Gastrocnemius medialis (tissue), 4 donors: ENCODE measurements around the gene EHD3. TPM values are rescaled to one million over a fixed set of nuclear protein-coding genes. Genes with fewer than 3 reads are reported as not detected.

Source experiments
- ATAC-seq, 2 donors: fragments of 150-250 bp; one replicate each; pipeline ENCODE4 v1.9.1; 2016
- DNase-seq, 2 donors: peaks; one replicate each; pipeline ENCODE4 v3.0.0-alpha.2; 2019
- H3K27ac ChIP-seq, 4 donors: fragments of 200-600 bp; sonication (generic); 1 replicate in 1 of 4; 2 replicates in 3 of 4; pipeline ENCODE4 v1.5.1; 2016 to 2018; ENCODE audit warnings: mild to moderate bottlenecking in 2 of 4, moderate library complexity in 1 of 4
- H3K27me3 ChIP-seq, 3 donors: fragments of 200-600 bp; sonication (generic) in 2 of 3; 1 replicate in 1 of 3; 2 replicates in 2 of 3; pipeline versions ENCODE4 v1.5.1 to v1.6.0; 2016 to 2019; ENCODE audit warnings: mild to moderate bottlenecking in 1 of 3, moderate library complexity in 1 of 3
- H3K36me3 ChIP-seq, 2 donors: fragments of 200-600 bp; sonication (generic) in 1 of 2; one replicate each; pipeline ENCODE4 v1.5.1; 2017 to 2018
- H3K4me1 ChIP-seq, 2 donors: fragments of 200-600 bp; sonication (generic) in 1 of 2; one replicate each; pipeline ENCODE4 v1.5.1; 2016 to 2017; ENCODE audit warnings: mild to moderate bottlenecking in 2 of 2
- H3K4me3 ChIP-seq, 4 donors: fragments of 200-600 bp; sonication (generic) in 3 of 4; 1 replicate in 1 of 4; 2 replicates in 3 of 4; pipeline ENCODE4 v1.5.1; 2016 to 2019; ENCODE audit warnings: mild to moderate bottlenecking in 2 of 4
- H3K9me3 ChIP-seq, 3 donors: fragments of 200-600 bp; sonication (generic) in 2 of 3; 1 replicate in 1 of 3; 2 replicates in 2 of 3; pipeline ENCODE4 v1.5.1; 2016 to 2019
- POLR2A ChIP-seq, 2 donors: fragments of 450-650 bp; IDR thresholded peaks; one replicate each; pipeline ENCODE4 v1.6.1; 2017; ENCODE audit warnings: antibody characterized with exemption in 2 of 2, mild to moderate bottlenecking in 2 of 2, moderate library complexity in 2 of 2
- in situ Hi-C, 4 donors: fragments of 200-750 bp; cut with MboI; loops; one replicate each; pipeline versions ENCODE4 v1.15.0 to v1.8.0; 2017; ENCODE audit warnings: low sequenced_read_pairs in 4 of 4
- intact Hi-C: fragments of 100-400 bp; cut with DNase I; formaldehyde crosslinking; loops from one replicate; pipeline ENCODE4 v1.15.1; 2023; ENCODE audit warnings: low total_unique reads
- total RNA-seq, 4 donors: library from RNA; depleted of rRNA; stranded (reverse); fragments of >200 nt; gene quantifications; one replicate each; pipeline versions ENCODE4 v1.1.0 to v1.2.3, GENCODE V29; 2016
- TF ChIP-seq, protein P1 (sequence below), 5 experiments: fragments of 450-650 bp in 3 of 5; fragments of 200-600 bp in 2 of 5; sonication (generic) in 2 of 5; IDR thresholded peaks in 4 of 5; conservative IDR thresholded peaks in 1 of 5; 1 replicate in 4 of 5; 2 replicates in 1 of 5; pipeline ENCODE4 v1.5.1; 2016 to 2019; ENCODE audit warnings: antibody characterized with exemption in 5 of 5, mild to moderate bottlenecking in 3 of 5, moderate library complexity in 3 of 5

EHD3 gene
- total RNA-seq, 4 donors from 2014 or later, result 1.5 to 3.1 (median 2.1) TPM

DNA sequence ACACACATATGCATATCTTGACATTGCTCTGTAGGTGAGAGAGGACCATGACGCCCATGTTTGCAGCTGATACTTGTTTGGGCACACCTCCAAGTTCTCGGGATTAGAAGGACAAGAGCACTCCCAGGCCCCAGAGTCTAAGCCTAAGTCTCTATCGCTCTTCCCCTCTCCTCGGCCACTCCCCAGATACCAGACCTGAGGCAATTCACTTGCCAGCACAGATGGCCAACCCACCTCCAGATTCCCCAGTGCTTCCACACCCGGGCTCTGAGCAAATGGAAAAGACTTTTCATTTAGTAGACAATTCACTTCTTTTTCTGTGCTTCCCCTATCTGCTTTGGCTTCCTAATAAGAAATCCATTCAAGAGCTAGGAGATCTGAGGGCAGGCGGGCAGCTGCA, 32.9 kb downstream of the EHD3 start:
- no peaks in the 10 kb centered on the region for H3K9me3 ChIP-seq
- no peaks in the 10 kb centered on the region for H3K36me3 ChIP-seq
- no peak overlapping the region for H3K27ac ChIP-seq
- ATAC-seq, result no peak
- H3K27me3 ChIP-seq, result no peaks in the 10 kb centered on the region
- TF ChIP-seq, protein P1, sequence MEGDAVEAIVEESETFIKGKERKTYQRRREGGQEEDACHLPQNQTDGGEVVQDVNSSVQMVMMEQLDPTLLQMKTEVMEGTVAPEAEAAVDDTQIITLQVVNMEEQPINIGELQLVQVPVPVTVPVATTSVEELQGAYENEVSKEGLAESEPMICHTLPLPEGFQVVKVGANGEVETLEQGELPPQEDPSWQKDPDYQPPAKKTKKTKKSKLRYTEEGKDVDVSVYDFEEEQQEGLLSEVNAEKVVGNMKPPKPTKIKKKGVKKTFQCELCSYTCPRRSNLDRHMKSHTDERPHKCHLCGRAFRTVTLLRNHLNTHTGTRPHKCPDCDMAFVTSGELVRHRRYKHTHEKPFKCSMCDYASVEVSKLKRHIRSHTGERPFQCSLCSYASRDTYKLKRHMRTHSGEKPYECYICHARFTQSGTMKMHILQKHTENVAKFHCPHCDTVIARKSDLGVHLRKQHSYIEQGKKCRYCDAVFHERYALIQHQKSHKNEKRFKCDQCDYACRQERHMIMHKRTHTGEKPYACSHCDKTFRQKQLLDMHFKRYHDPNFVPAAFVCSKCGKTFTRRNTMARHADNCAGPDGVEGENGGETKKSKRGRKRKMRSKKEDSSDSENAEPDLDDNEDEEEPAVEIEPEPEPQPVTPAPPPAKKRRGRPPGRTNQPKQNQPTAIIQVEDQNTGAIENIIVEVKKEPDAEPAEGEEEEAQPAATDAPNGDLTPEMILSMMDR (IDR thresholded peaks at IDR 0.05 in 4 of 5, conservative IDR thresholded peaks at IDR 0.05 in 1 of 5), result no peak
- TF ChIP-seq POLR2A (IDR thresholded peaks at IDR 0.05), result no peak
- in situ Hi-C loops (no loop called here), intact Hi-C loops (no loop called here)
- no peak for DNase-seq
- H3K4me1 ChIP-seq, result no peaks in the 10 kb centered on the region
- no peak overlapping the region for H3K4me3 ChIP-seq

DNA sequence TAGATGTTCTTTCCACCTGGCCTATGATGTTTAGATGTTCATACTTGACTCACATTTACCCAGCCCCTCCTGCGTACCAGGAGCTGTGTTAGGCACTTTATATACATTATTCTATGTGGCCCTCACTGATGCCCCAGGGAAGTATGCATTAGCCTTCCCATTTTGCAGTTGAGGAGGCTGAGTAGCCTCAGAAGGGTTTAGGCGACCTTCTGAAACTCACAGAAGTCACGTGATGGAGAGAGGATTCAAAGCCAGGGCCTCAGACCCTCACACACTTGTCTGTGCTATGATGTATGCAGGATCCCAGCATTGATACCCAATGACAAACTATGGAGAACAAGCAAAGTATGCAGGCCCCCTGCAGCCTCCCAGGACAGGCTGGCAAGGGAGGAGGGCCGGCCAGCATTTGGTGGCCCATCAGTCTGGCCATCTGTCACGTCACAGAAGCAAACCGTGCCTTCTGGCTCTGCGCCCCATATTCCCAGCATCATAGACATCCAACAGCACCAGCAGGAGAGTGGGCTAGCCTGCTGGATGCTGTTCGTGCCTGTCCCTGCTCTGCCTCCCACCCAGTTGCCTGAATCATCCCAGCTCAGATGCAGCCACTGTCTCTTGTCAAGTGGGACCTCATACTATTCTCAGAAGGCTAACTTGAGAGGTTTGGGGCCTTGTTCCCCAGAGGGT, 33.6 kb downstream of the EHD3 start:
- H3K4me3 ChIP-seq, result no peak overlapping the region
- no peak for TF ChIP-seq POLR2A (IDR thresholded peaks at IDR 0.05)
- TF ChIP-seq, protein P1 (IDR thresholded peaks at IDR 0.05 in 4 of 5, conservative IDR thresholded peaks at IDR 0.05 in 1 of 5), result no peak
- ATAC-seq (no peak), DNase-seq (no peak)
- in situ Hi-C loops, result no loop called here
- no peaks in the 10 kb centered on the region for H3K4me1 ChIP-seq
- H3K36me3 ChIP-seq, result no peaks in the 10 kb centered on the region
- intact Hi-C loops, result no loop called here
- H3K27me3 ChIP-seq, result no peaks in the 10 kb centered on the region
- no peak overlapping the region for H3K27ac ChIP-seq
- no peaks in the 10 kb centered on the region for H3K9me3 ChIP-seq

DNA sequence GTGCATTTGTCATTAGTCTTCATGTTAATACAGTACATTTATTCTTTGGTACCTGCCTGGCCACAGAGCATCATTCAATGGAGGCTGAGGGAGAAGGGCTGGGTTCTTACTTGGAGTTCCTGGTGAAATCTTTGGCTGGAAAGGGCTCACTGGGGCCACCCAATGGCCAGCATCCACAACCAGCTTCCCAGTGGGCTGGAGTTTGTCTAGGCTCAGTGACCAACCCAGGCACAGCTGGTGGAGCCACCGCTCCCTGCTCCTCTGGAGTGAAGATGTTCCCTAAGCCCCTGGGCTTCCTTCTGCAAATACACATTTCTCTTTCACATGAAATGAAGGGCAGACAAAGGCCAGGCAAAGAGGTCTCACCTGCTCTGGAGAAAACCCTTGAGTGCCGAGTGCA, 34.4 kb downstream of the EHD3 start:
- DNase-seq (no peak), ATAC-seq (peak in 1 of 2 donors; percentile 14)
- H3K27ac ChIP-seq, result no peak overlapping the region
- H3K4me1 ChIP-seq, result no peaks in the 10 kb centered on the region
- TF ChIP-seq POLR2A (IDR thresholded peaks at IDR 0.05), result no peak
- TF ChIP-seq, protein P1 (IDR thresholded peaks at IDR 0.05 in 4 of 5, conservative IDR thresholded peaks at IDR 0.05 in 1 of 5), result no peak
- intact Hi-C loops (no loop called here), in situ Hi-C loops (no loop called here)
- H3K4me3 ChIP-seq, result no peak overlapping the region
- H3K36me3 ChIP-seq, result no peaks in the 10 kb centered on the region
- no peaks in the 10 kb centered on the region for H3K9me3 ChIP-seq
- no peaks in the 10 kb centered on the region for H3K27me3 ChIP-seq

DNA sequence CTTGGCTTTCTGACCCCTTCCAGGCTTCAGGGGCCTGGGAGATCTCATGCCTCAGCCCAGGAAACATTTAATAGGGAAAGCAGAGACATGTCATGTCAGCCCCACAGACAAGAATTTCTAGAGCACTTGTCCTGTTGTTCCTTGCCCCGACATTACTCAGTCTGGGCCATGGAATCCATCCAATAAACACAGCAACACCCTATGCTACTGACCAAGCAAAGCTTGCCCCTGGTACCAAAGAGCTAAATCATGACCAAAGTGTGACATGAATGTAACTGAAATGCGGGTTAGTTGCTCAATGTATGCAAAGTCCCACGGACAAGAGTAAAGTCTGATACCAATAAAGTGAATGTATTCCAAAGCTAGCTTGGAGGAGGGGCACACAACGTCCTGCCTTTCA, 35.1 kb downstream of the EHD3 start:
- intact Hi-C loops, result no loop called here
- in situ Hi-C loops, result no loop called here
- DNase-seq, result no peak
- Histone ChIP-seq H3K27me3 (no peaks in the 10 kb centered on the region), H3K36me3 (no peaks in the 10 kb centered on the region), H3K27ac (no peak overlapping the region), H3K4me3 (no peak overlapping the region), H3K4me1 (no peaks in the 10 kb centered on the region), H3K9me3 (no peaks in the 10 kb centered on the region)
- TF ChIP-seq, protein P1 (IDR thresholded peaks at IDR 0.05 in 4 of 5, conservative IDR thresholded peaks at IDR 0.05 in 1 of 5), result no peak
- TF ChIP-seq POLR2A (IDR thresholded peaks at IDR 0.05), result no peak
- no peak for ATAC-seq

DNA sequence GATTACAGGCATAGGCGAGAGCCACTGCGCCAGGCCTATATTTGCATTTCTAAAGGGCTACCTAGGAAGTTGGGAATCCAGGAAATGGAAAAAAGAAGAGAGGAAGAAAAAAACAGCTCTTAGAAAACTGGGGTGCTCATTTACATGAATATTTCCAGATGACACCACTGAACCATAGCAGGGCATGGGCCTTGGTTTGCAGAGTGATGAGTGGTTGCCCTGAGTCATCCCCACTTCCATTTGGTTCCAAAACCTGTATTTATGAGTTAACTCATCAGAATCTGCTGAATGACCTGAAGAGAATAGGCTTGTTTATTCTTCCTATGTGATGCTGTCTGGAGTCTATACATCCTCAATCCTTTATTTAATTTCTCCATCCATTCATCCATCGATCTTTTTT, 36.2 kb downstream of the EHD3 start:
- no peaks in the 10 kb centered on the region for H3K4me1 ChIP-seq
- H3K9me3 ChIP-seq, result no peaks in the 10 kb centered on the region
- in situ Hi-C loops, result no loop called here
- DNase-seq (no peak), ATAC-seq (no peak)
- no peak overlapping the region for H3K4me3 ChIP-seq
- no peaks in the 10 kb centered on the region for H3K27me3 ChIP-seq
- H3K36me3 ChIP-seq, result no peaks in the 10 kb centered on the region
- H3K27ac ChIP-seq, result no peak overlapping the region
- TF ChIP-seq, protein P1 (IDR thresholded peaks at IDR 0.05 in 4 of 5, conservative IDR thresholded peaks at IDR 0.05 in 1 of 5), result no peak
- no peak for TF ChIP-seq POLR2A (IDR thresholded peaks at IDR 0.05)
- intact Hi-C loops, result no loop called here
